HEK293 (cell line): ENCODE measurements around the gene CSF3.

ENCODE experiments used
- CTCF ChIA-PET: fragments of 350-600 bp; formaldehyde crosslinking; extraction: SDS; loops from one replicate; lab custom pipeline; 2021; ENCODE audit warnings: antibody characterized with exemption; lab: Yijun Ruan, JAX
- POLR2A ChIA-PET: fragments of 300-600 bp; formaldehyde crosslinking; extraction: SDS; loops from one replicate; lab custom pipeline; 2020; ENCODE audit warnings: antibody characterized with exemption, inconsistent platforms; lab: Yijun Ruan, JAX
- H3K27ac ChIP-seq: fragments of 200-500 bp; sonication (Bioruptor generic); 2 replicates; pipeline ENCODE4 v1.5.1; 2014; ENCODE audit warnings: low read depth, low read length, control low read depth, inconsistent platforms; ENCODE audit errors: extremely low read depth
- H3K36me3 ChIP-seq, 2 experiments: fragments of 200-500 bp in 1 of 2; sonication (Bioruptor generic) in 1 of 2; 1 replicate in 1 of 2; 2 replicates in 1 of 2; pipeline ENCODE4 v1.5.1; 2014 to 2017; ENCODE audit warnings: inconsistent platforms in 2 of 2, low read length in 2 of 2; ENCODE audit not compliant: control insufficient read depth in 2 of 2, insufficient read depth in 1 of 2
- H3K4me1 ChIP-seq: fragments of 200-500 bp; sonication (Bioruptor generic); 2 replicates; pipeline ENCODE4 v1.5.1; 2014; ENCODE audit warnings: mild to moderate bottlenecking, low read length, inconsistent platforms; ENCODE audit not compliant: control insufficient read depth, insufficient read depth
- H3K4me3 ChIP-seq: 2 replicates; pipeline ENCODE4 v1.5.1; 2011; ENCODE audit warnings: low read depth, mild to moderate bottlenecking, control low read depth, low read length, moderate library complexity
- H3K9me3 ChIP-seq: fragments of 200-500 bp; sonication (Bioruptor generic); 2 replicates; pipeline ENCODE4 v1.5.1; 2014; ENCODE audit warnings: low read depth, low read length, inconsistent platforms; ENCODE audit not compliant: control insufficient read depth, insufficient read depth
- BCL11B ChIP-seq: fragments of 450-650 bp; formaldehyde crosslinking; IDR thresholded peaks from 2 replicates; pipeline ENCODE4 v1.5.1; 2016; ENCODE audit warnings: low read depth, missing biosample characterization, missing genetic modification characterization
- HOXA7 ChIP-seq: sonication (generic); formaldehyde crosslinking; IDR thresholded peaks from 2 replicates; pipeline ENCODE4 v1.8.1; 2022; ENCODE audit warnings: missing genetic modification reagents, borderline replicate concordance
- IKZF3 ChIP-seq: fragments of 450-650 bp; IDR thresholded peaks from 2 replicates; pipeline ENCODE4 v1.5.0; 2018; ENCODE audit warnings: missing biosample characterization, mild to moderate bottlenecking, missing genetic modification characterization, moderate library complexity
- SCRT1 ChIP-seq: fragments of 450-650 bp; formaldehyde crosslinking; IDR thresholded peaks from 2 replicates; pipeline ENCODE4 v1.5.1; 2016; ENCODE audit warnings: missing biosample characterization, missing genetic modification characterization, borderline replicate concordance
- ZIC2 ChIP-seq: fragments of 450-650 bp; formaldehyde crosslinking; IDR thresholded peaks from 2 replicates; pipeline ENCODE4 v1.5.1; 2016; ENCODE audit warnings: missing biosample characterization, missing genetic modification characterization
- ZNF140 ChIP-seq: fragments of 450-650 bp; formaldehyde crosslinking; IDR thresholded peaks from 2 replicates; pipeline ENCODE4 v1.5.1; 2016; ENCODE audit warnings: missing biosample characterization, missing genetic modification characterization
- ZNF37A ChIP-seq: fragments of 450-650 bp; IDR thresholded peaks from 2 replicates; pipeline ENCODE4 v1.5.1; 2018; ENCODE audit warnings: missing biosample characterization, missing genetic modification characterization
- ZNF426 ChIP-seq: fragments of 450-650 bp; formaldehyde crosslinking; IDR thresholded peaks from 2 replicates; pipeline ENCODE4 v1.5.1; 2017; ENCODE audit warnings: missing biosample characterization, missing genetic modification characterization, mild to moderate bottlenecking, inconsistent platforms, moderate library complexity
- ZNF670 ChIP-seq: fragments of 450-650 bp; formaldehyde crosslinking; IDR thresholded peaks from 2 replicates; pipeline ENCODE4 v1.5.1; 2016; ENCODE audit warnings: missing biosample characterization, missing genetic modification characterization, low read depth
- TF ChIP-seq, protein P1 (sequence below): fragments of 450-650 bp; formaldehyde crosslinking; conservative IDR thresholded peaks from 2 replicates; pipeline ENCODE4 v1.5.1; 2016; ENCODE audit warnings: low read depth, missing biosample characterization, missing genetic modification characterization
- TF ChIP-seq, protein P2 (sequence below): fragments of 450-650 bp; formaldehyde crosslinking; IDR thresholded peaks from 2 replicates; pipeline ENCODE4 v1.5.1; 2016; ENCODE audit warnings: missing biosample characterization, missing genetic modification characterization
- TF ChIP-seq, protein P3 (sequence below): fragments of 450-650 bp; formaldehyde crosslinking; IDR thresholded peaks from 2 replicates; pipeline ENCODE4 v1.5.1; 2016; ENCODE audit warnings: missing biosample characterization, missing genetic modification characterization
- TF ChIP-seq, protein P4 (sequence below): fragments of 450-650 bp; formaldehyde crosslinking; IDR thresholded peaks from 2 replicates; pipeline ENCODE4 v1.5.1; 2017; ENCODE audit warnings: missing biosample characterization, missing genetic modification characterization

Gene CSF3

DNA sequence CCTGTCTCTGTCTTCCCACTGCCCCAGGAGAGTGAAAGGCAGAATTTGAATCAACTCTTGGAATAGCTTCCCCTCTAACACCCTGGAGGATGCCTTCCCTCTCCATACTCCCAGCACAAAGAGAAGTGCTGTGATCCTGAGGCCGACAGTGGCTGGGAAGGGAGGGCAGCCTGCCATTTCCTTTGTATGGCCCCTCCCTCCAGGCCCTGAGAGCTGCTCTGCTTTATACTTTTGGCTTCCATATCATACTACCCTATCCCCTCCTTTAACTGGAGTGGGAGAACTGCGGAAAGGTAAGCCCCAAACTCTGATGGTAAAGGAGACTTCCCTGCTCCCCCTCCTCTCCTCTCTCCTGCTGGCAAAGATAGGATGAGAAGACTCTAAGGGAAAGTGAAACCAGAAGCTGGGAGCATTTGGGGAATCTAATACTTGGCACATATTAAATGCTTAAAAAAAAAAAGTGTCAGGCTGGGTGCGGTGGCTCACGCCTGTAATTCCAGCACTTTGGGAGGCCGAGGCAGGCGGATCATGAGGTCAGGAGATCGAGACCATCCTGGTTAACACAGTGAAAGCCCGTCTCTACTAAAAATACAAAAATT lies 43.0 kb downstream of the CSF3 start:
- Histone ChIP-seq H3K4me1 (0 out of 2 replicates have a peak, but pooled peaks cover 2% of the 10 kb centered on the region), H3K4me3 (no peak overlapping the region), H3K27ac (no peak overlapping the region), H3K36me3 (no peaks in the 10 kb centered on the region), H3K9me3 (no peaks in the 10 kb centered on the region)
- TF ChIP-seq, protein P1, sequence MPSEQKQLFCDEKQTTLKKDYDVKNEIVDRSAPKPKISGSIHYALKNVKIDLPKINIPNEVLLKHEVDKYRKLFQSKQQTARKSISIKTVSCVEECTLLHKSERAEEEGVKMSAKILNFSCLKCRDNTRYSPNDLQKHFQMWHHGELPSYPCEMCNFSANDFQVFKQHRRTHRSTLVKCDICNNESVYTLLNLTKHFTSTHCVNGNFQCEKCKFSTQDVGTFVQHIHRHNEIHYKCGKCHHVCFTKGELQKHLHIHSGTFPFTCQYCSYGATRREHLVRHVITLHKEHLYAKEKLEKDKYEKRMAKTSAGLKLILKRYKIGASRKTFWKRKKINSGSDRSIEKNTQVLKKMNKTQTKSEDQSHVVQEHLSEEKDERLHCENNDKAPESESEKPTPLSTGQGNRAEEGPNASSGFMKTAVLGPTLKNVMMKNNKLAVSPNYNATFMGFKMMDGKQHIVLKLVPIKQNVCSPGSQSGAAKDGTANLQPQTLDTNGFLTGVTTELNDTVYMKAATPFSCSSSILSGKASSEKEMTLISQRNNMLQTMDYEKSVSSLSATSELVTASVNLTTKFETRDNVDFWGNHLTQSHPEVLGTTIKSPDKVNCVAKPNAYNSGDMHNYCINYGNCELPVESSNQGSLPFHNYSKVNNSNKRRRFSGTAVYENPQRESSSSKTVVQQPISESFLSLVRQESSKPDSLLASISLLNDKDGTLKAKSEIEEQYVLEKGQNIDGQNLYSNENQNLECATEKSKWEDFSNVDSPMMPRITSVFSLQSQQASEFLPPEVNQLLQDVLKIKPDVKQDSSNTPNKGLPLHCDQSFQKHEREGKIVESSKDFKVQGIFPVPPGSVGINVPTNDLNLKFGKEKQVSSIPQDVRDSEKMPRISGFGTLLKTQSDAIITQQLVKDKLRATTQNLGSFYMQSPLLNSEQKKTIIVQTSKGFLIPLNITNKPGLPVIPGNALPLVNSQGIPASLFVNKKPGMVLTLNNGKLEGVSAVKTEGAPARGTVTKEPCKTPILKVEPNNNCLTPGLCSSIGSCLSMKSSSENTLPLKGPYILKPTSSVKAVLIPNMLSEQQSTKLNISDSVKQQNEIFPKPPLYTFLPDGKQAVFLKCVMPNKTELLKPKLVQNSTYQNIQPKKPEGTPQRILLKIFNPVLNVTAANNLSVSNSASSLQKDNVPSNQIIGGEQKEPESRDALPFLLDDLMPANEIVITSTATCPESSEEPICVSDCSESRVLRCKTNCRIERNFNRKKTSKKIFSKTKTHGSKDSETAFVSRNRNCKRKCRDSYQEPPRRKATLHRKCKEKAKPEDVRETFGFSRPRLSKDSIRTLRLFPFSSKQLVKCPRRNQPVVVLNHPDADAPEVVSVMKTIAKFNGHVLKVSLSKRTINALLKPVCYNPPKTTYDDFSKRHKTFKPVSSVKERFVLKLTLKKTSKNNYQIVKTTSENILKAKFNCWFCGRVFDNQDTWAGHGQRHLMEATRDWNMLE: no peak
- TF ChIP-seq, protein P2, sequence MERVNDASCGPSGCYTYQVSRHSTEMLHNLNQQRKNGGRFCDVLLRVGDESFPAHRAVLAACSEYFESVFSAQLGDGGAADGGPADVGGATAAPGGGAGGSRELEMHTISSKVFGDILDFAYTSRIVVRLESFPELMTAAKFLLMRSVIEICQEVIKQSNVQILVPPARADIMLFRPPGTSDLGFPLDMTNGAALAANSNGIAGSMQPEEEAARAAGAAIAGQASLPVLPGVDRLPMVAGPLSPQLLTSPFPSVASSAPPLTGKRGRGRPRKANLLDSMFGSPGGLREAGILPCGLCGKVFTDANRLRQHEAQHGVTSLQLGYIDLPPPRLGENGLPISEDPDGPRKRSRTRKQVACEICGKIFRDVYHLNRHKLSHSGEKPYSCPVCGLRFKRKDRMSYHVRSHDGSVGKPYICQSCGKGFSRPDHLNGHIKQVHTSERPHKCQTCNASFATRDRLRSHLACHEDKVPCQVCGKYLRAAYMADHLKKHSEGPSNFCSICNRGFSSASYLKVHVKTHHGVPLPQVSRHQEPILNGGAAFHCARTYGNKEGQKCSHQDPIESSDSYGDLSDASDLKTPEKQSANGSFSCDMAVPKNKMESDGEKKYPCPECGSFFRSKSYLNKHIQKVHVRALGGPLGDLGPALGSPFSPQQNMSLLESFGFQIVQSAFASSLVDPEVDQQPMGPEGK (tag by site-specific recombination): no peak
- TF ChIP-seq SCRT1 (tag by site-specific recombination) (no peak), ZNF37A (tag by site-specific recombination) (no peak), HOXA7 (CRISPR knock-in tag) (no peak), ZNF426 (tag by site-specific recombination) (no peak), ZNF670 (tag by site-specific recombination) (no peak), ZIC2 (tag by site-specific recombination) (no peak), IKZF3 (tag by site-specific recombination) (no peak)
- TF ChIP-seq, protein P3, sequence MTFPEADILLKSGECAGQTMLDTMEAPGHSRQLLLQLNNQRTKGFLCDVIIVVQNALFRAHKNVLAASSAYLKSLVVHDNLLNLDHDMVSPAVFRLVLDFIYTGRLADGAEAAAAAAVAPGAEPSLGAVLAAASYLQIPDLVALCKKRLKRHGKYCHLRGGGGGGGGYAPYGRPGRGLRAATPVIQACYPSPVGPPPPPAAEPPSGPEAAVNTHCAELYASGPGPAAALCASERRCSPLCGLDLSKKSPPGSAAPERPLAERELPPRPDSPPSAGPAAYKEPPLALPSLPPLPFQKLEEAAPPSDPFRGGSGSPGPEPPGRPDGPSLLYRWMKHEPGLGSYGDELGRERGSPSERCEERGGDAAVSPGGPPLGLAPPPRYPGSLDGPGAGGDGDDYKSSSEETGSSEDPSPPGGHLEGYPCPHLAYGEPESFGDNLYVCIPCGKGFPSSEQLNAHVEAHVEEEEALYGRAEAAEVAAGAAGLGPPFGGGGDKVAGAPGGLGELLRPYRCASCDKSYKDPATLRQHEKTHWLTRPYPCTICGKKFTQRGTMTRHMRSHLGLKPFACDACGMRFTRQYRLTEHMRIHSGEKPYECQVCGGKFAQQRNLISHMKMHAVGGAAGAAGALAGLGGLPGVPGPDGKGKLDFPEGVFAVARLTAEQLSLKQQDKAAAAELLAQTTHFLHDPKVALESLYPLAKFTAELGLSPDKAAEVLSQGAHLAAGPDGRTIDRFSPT (tag by site-specific recombination): no peak
- TF ChIP-seq, protein P4, sequence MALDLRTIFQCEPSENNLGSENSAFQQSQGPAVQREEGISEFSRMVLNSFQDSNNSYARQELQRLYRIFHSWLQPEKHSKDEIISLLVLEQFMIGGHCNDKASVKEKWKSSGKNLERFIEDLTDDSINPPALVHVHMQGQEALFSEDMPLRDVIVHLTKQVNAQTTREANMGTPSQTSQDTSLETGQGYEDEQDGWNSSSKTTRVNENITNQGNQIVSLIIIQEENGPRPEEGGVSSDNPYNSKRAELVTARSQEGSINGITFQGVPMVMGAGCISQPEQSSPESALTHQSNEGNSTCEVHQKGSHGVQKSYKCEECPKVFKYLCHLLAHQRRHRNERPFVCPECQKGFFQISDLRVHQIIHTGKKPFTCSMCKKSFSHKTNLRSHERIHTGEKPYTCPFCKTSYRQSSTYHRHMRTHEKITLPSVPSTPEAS (tag by site-specific recombination): no peak
- ChIA-PET POLR2A (no interaction called here), CTCF (interaction anchor here (0.9 to 10.6 kb wide), 6 partner anchors 16 to 54 kb away, joined by 3 to 166 read pairs (median 4); no protein-coding TSS in a partner anchor)

DNA sequence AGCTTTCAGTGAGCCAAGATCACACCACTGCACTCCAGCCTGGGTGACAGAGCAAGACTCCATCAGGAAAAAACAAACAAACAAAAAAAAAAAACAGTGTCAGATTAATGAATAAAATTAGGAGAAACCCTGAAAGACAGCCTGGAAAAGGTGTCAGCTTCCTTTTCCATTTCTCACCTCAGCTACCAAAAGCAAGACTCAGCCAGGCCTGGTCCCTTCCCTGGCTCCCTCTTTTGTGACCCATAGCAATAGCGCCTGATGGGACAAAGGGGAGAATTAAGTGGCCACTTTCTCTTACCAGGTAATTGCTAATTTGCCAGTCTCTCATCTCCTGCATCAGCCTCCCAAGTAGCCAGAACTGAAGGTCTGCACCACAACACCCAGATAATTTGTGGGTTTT lies 43.6 kb downstream of the CSF3 start:
- CTCF ChIA-PET: interaction anchor here (0.7 to 10.6 kb wide), 6 partner anchors 16 to 395 kb away, joined by 3 to 166 read pairs (median 8); no protein-coding TSS in a partner anchor
- Histone ChIP-seq H3K9me3 (no peaks in the 10 kb centered on the region), H3K4me1 (peaks cover 2% of the 10 kb centered on the region; the same call in 1 of the 2 replicates)
- TF ChIP-seq BCL11B (tag by site-specific recombination) (no peak), ZNF140 (tag by site-specific recombination) (no peak), IKZF3 (tag by site-specific recombination) (no peak)
- TF ChIP-seq, all 188 proteins: peak for 0
- POLR2A ChIA-PET: no interaction called here
- H3K36me3 ChIP-seq: no peaks in the 10 kb centered on the region
- H3K27ac ChIP-seq: no peak overlapping the region
- no peak overlapping the region for H3K4me3 ChIP-seq
